H9 (cell line): Measurements from ENCODE around the gene ME3. TPM values are rescaled to one million over a fixed set of nuclear protein-coding genes. Genes with fewer than 3 reads are reported as not detected.

Experiments
- DNase-seq: peaks from one replicate; pipeline ENCODE4 v3.0.0-alpha.2; 2017
- H2AFZ ChIP-seq: one replicate; pipeline ENCODE4 v1.6.1; 2013; ENCODE audit warnings: mild to moderate bottlenecking, low read length, control low read depth, moderate library complexity
- H2AK5ac ChIP-seq: 2 replicates; pipeline ENCODE4 v1.6.1; 2013; ENCODE audit warnings: low read length, control low read depth, mixed read lengths; ENCODE audit not compliant: insufficient read length
- H2BK120ac ChIP-seq: one replicate; pipeline ENCODE4 v1.6.1; 2013; ENCODE audit warnings: low read depth, mild to moderate bottlenecking, low read length, control low read depth, inconsistent platforms; ENCODE audit not compliant: poor library complexity, severe bottlenecking
- H2BK12ac ChIP-seq: 2 replicates; pipeline ENCODE4 v1.6.1; 2013; ENCODE audit warnings: low read length, control low read depth, mixed read lengths, low read depth; ENCODE audit not compliant: insufficient read length
- H2BK15ac ChIP-seq: 2 replicates; pipeline ENCODE4 v1.6.1; 2013; ENCODE audit warnings: low read depth, low read length, control low read depth
- H2BK20ac ChIP-seq: one replicate; pipeline ENCODE4 v1.6.1; 2013; ENCODE audit warnings: low read depth, mild to moderate bottlenecking, low read length, control low read depth, inconsistent platforms; ENCODE audit not compliant: poor library complexity, severe bottlenecking
- H2BK5ac ChIP-seq: 2 replicates; pipeline ENCODE4 v1.6.1; 2013; ENCODE audit warnings: low read length, control low read depth, mixed read lengths; ENCODE audit not compliant: insufficient read length
- H3K14ac ChIP-seq: 2 replicates; pipeline ENCODE4 v1.6.1; 2013; ENCODE audit warnings: low read length, control low read depth; ENCODE audit not compliant: insufficient read depth
- H3K18ac ChIP-seq: 2 replicates; pipeline ENCODE4 v1.6.1; 2013; ENCODE audit warnings: low read depth, mild to moderate bottlenecking, mixed read lengths, low read length, control low read depth; ENCODE audit not compliant: insufficient read length
- H3K23ac ChIP-seq: 2 replicates; pipeline ENCODE4 v1.6.1; 2013; ENCODE audit warnings: low read length, control low read depth, mixed read lengths, low read depth; ENCODE audit not compliant: insufficient read length
- H3K23me2 ChIP-seq: 2 replicates; pipeline ENCODE4 v1.6.1; 2013; ENCODE audit warnings: low read depth, mild to moderate bottlenecking, mixed read lengths, low read length, control low read depth; ENCODE audit not compliant: insufficient read length, poor library complexity, severe bottlenecking
- H3K27ac ChIP-seq: 2 replicates; pipeline ENCODE4 v1.5.1; 2013; ENCODE audit warnings: low read length, control low read depth, mixed read lengths, low read depth; ENCODE audit not compliant: insufficient read length
- H3K27me3 ChIP-seq: 2 replicates; pipeline ENCODE4 v1.6.1; 2013; ENCODE audit warnings: low read length, control low read depth, inconsistent platforms; ENCODE audit not compliant: insufficient read depth
- H3K4ac ChIP-seq: 2 replicates; pipeline ENCODE4 v1.6.1; 2013; ENCODE audit warnings: low read depth, mild to moderate bottlenecking, control low read depth, inconsistent platforms, low read length, moderate library complexity
- H3K4me1 ChIP-seq: 2 replicates; pipeline ENCODE4 v1.6.1; 2013; ENCODE audit warnings: low read length, control low read depth, inconsistent platforms; ENCODE audit not compliant: insufficient read depth
- H3K4me2 ChIP-seq: 2 replicates; pipeline ENCODE4 v1.6.1; 2013; ENCODE audit warnings: low read length, control low read depth, mixed read lengths; ENCODE audit not compliant: insufficient read length, insufficient read depth
- H3K56ac ChIP-seq: 2 replicates; pipeline ENCODE4 v1.6.1; 2013; ENCODE audit warnings: low read depth, mild to moderate bottlenecking, mixed read lengths, low read length, control low read depth; ENCODE audit not compliant: insufficient read length
- H3K79me1 ChIP-seq: 2 replicates; pipeline ENCODE4 v1.6.1; 2013; ENCODE audit warnings: low read depth, mild to moderate bottlenecking, moderate library complexity, low read length, control low read depth, inconsistent platforms; ENCODE audit not compliant: insufficient read depth, poor library complexity, severe bottlenecking
- H3K79me2 ChIP-seq: 2 replicates; pipeline ENCODE4 v1.6.1; 2013; ENCODE audit warnings: low read length, control low read depth, inconsistent platforms; ENCODE audit not compliant: insufficient read depth
- H3K9ac ChIP-seq: 2 replicates; pipeline ENCODE4 v1.6.1; 2013; ENCODE audit warnings: low read length, control low read depth, mixed read lengths; ENCODE audit not compliant: insufficient read length; ENCODE audit errors: extremely low read depth
- H3K9me3 ChIP-seq: one replicate; pipeline ENCODE4 v1.6.1; 2013; ENCODE audit warnings: low read depth, low read length, inconsistent platforms; ENCODE audit not compliant: control insufficient read depth
- H3T11ph ChIP-seq: one replicate; pipeline ENCODE4 v1.6.1; 2013; ENCODE audit warnings: mild to moderate bottlenecking, low read length, control low read depth, inconsistent platforms
- H4K20me1 ChIP-seq: one replicate; pipeline ENCODE4 v1.6.1; 2013; ENCODE audit not compliant: control insufficient read depth, insufficient read length, insufficient read depth
- H4K5ac ChIP-seq: 2 replicates; pipeline ENCODE4 v1.6.1; 2013; ENCODE audit warnings: low read depth, mild to moderate bottlenecking, mixed read lengths, low read length, control low read depth; ENCODE audit not compliant: insufficient read length
- H4K8ac ChIP-seq: replicated peaks from 2 replicates; pipeline ENCODE4 v1.6.1; 2013; ENCODE audit warnings: low read length, control low read depth, mixed read lengths, low read depth; ENCODE audit not compliant: insufficient read length
- H4K91ac ChIP-seq: 2 replicates; pipeline ENCODE4 v1.6.1; 2013; ENCODE audit warnings: low read depth, mild to moderate bottlenecking, moderate library complexity, mixed read lengths, low read length, control low read depth; ENCODE audit not compliant: insufficient read length
- H3K27ac Mint-ChIP-seq, 3 experiments: 2 replicates in 2 of 3; 3 replicates in 1 of 3; pipeline ENCODE4 v1.8.0; 2020 to 2021; ENCODE audit warnings: mixed read lengths in 3 of 3, mild to moderate bottlenecking in 1 of 3, moderate library complexity in 1 of 3
- H3K27me3 Mint-ChIP-seq: 2 replicates; pipeline ENCODE4 v1.8.0; 2021; ENCODE audit warnings: low read depth, mild to moderate bottlenecking, moderate library complexity, mixed read lengths
- H3K36me3 Mint-ChIP-seq, 3 experiments: 2 replicates in 2 of 3; 3 replicates in 1 of 3; pipeline ENCODE4 v1.8.0; 2020 to 2021; ENCODE audit warnings: low read depth in 3 of 3, mixed read lengths in 3 of 3; ENCODE audit not compliant: insufficient read depth in 1 of 3
- H3K4me1 Mint-ChIP-seq, 2 experiments: 2 replicates each; pipeline ENCODE4 v1.8.0; 2020; ENCODE audit warnings: mixed read lengths in 2 of 2
- H3K4me3 Mint-ChIP-seq, 2 experiments: 2 replicates in 1 of 2; 3 replicates in 1 of 2; pipeline ENCODE4 v1.8.0; 2020 to 2021; ENCODE audit warnings: mild to moderate bottlenecking in 2 of 2, mixed read lengths in 2 of 2, moderate library complexity in 1 of 2
- H3K9me3 Mint-ChIP-seq, 2 experiments: 2 replicates in 1 of 2; 3 replicates in 1 of 2; pipeline ENCODE4 v1.8.0; 2020; ENCODE audit warnings: mild to moderate bottlenecking in 2 of 2, mixed read lengths in 2 of 2, moderate library complexity in 1 of 2
- CTCF ChIP-seq: fragments of 200-600 bp; sonication (generic); conservative IDR thresholded peaks from 3 replicates; pipeline ENCODE4 v1.8.0; 2021; ENCODE audit warnings: antibody characterized with exemption, mild to moderate bottlenecking
- WGBS: extraction: QIAGEN DNeasy Blood & Tissue Kit; methylation state at CpG from one replicate; pipeline ENCODE4 v1.1.7; 2013; ENCODE audit warnings: missing lambda C conversion rate, low lambda C conversion rate, mixed read lengths; ENCODE audit not compliant: insufficient read length; ENCODE audit errors: extremely low coverage; 5-methylcytosine and 5-hydroxymethylcytosine counted together
- total RNA-seq: library from RNA; stranded (reverse); gene quantifications from 2 replicates; pipeline ENCODE4 v1.2.1, GENCODE V29; 2021

ME3 gene
- total RNA-seq, 1 experiment from 2014 or later = 2.8 TPM

- Mint-ChIP-seq H3K9me3 (no peaks in the 10 kb centered on the region), H3K4me3 (no peak overlapping the region), H3K4me1 (peaks cover 23 to 25% of the 10 kb centered on the region in 2 experiments), H3K27ac (no peak overlapping the region), H3K27me3 (no peaks in the 10 kb centered on the region), H3K36me3 (no peaks in the 10 kb centered on the region)
- no peaks in the 10 kb centered on the region for H3K9me3 ChIP-seq
- no peaks in the 10 kb centered on the region for H4K20me1 ChIP-seq
- TF ChIP-seq CTCF = no peak
- no peak overlapping the region for H2AFZ ChIP-seq
- no peak overlapping the region for H2BK120ac ChIP-seq
- no peaks in the 10 kb centered on the region for H3K27me3 ChIP-seq
- no peaks in the 10 kb centered on the region for H3K79me1 ChIP-seq
- no peak overlapping the region for H3K9ac ChIP-seq
- no peak overlapping the region for H3K56ac ChIP-seq
- no peak overlapping the region for H3T11ph ChIP-seq
- no peak overlapping the region for H4K8ac ChIP-seq
- H3K79me2 ChIP-seq = no peaks in the 10 kb centered on the region
- no peak overlapping the region for H3K4ac ChIP-seq
- no peak overlapping the region for H2BK20ac ChIP-seq
- H2BK12ac ChIP-seq = no peak overlapping the region
- H3K18ac ChIP-seq = no peak overlapping the region
- H2BK15ac ChIP-seq = no peak overlapping the region
- H2AK5ac ChIP-seq = no peak overlapping the region
- no peaks in the 10 kb centered on the region for H3K4me1 ChIP-seq
- no peak overlapping the region for H3K4me2 ChIP-seq
- no peak overlapping the region for H4K5ac ChIP-seq
- WGBS = no CpG with 5 or more reads among the region's 1 CpG
- H2BK5ac ChIP-seq = no peak overlapping the region
- no peaks in the 10 kb centered on the region for H3K23me2 ChIP-seq
- no peak for DNase-seq
- no peak overlapping the region for H3K27ac ChIP-seq
- no peak overlapping the region for H4K91ac ChIP-seq
- no peak overlapping the region for H3K14ac ChIP-seq
- no peak overlapping the region for H3K23ac ChIP-seq
Measured at GRCh38 chr11:86696004-86696403, 23.6 kb upstream of the ME3 start.
